Upper lobe of right lung (tissue), 1 donor: ENCODE data around the gene ZBTB17. TPM values are rescaled to one million over a fixed set of nuclear protein-coding genes. Genes with fewer than 3 reads are reported as not detected.
A peak's percentile ranks its signal among the peaks of the same experiment; 100 is the strongest.
"Not testable (repeated sequence)": the region's sequence is repeated elsewhere in the genome, so short reads cannot be mapped to it uniquely, and the experiment has no call there.

Experiments
- ATAC-seq: fragments of 200-7000 bp; cut with Tn5 transposase; one replicate; pipeline ENCODE4 v1.9.1; 2020; ENCODE audit warnings: mild to moderate bottlenecking, moderate library complexity
- DNase-seq: peaks from one replicate; pipeline ENCODE4 v3.0.0-alpha.2; 2020
- H3K27ac ChIP-seq: fragments of 200-600 bp; one replicate; pipeline ENCODE4 v1.8.0; 2022
- H3K27me3 ChIP-seq: fragments of 200-600 bp; one replicate; pipeline ENCODE4 v1.8.0; 2022; ENCODE audit warnings: mild to moderate bottlenecking
- H3K36me3 ChIP-seq: fragments of 200-600 bp; one replicate; pipeline ENCODE4 v1.8.0; 2022
- H3K4me1 ChIP-seq: fragments of 200-600 bp; one replicate; pipeline ENCODE4 v1.8.0; 2022
- H3K4me3 ChIP-seq: fragments of 200-600 bp; one replicate; pipeline ENCODE4 v1.8.0; 2022; ENCODE audit warnings: mild to moderate bottlenecking
- H3K9me3 ChIP-seq: fragments of 200-600 bp; one replicate; pipeline ENCODE4 v1.8.0; 2022
- intact Hi-C: fragments of 100-400 bp; cut with DNase I; formaldehyde crosslinking; loops from one replicate; pipeline ENCODE4 v1.11.0; 2022
- total RNA-seq: library from RNA; stranded (reverse); fragmentation: NEBNext Ultra II Directional; extraction: Animal tissue kit (Norgen Biotek cat#: 25700); gene quantifications from one replicate; pipeline ENCODE4 v1.2.1, GENCODE V29; 2021
- TF ChIP-seq, protein P1 (sequence below): fragments of 200-600 bp; IDR thresholded peaks from one replicate; pipeline ENCODE4 v1.8.0; 2022; ENCODE audit warnings: antibody characterized with exemption
- donor health status: DM: no; HTN: yes; CAD: no; lungs with severe emphysema.

Gene ZBTB17
- total RNA-seq, 1 donor from 2014 or later, result 42.3 TPM

DNA sequence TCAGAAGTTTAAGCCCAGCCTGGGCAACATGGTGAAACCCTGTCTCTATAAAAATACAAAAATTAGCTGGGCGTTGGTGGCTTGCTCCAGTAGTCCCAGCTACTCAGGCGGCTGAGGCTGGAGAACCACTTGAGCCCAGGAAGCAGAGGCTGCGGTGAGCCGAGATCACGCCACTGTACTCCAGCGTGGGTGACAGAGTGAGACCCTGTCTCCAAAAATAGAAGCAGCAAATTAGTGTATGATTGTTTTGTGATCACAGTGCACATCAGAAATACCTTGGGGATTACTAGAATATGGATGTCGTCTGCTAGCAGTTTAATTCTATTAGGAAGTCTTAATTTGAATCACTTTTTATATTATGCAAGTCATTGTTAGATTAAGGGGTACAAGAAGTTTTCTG lies 59.0 kb downstream of the ZBTB17 start:
- intact Hi-C loops, result no loop called here
- Histone ChIP-seq H3K36me3 (peaks cover 92% of the 10 kb centered on the region), H3K4me1 (peaks cover 20% of the 10 kb centered on the region), H3K27ac (peak overlapping the region; percentile 39), H3K27me3 (no peaks in the 10 kb centered on the region), H3K9me3 (no peaks in the 10 kb centered on the region), H3K4me3 (no peak overlapping the region)
- ATAC-seq (peak; percentile 45), DNase-seq (no peak)
- TF ChIP-seq, protein P1, sequence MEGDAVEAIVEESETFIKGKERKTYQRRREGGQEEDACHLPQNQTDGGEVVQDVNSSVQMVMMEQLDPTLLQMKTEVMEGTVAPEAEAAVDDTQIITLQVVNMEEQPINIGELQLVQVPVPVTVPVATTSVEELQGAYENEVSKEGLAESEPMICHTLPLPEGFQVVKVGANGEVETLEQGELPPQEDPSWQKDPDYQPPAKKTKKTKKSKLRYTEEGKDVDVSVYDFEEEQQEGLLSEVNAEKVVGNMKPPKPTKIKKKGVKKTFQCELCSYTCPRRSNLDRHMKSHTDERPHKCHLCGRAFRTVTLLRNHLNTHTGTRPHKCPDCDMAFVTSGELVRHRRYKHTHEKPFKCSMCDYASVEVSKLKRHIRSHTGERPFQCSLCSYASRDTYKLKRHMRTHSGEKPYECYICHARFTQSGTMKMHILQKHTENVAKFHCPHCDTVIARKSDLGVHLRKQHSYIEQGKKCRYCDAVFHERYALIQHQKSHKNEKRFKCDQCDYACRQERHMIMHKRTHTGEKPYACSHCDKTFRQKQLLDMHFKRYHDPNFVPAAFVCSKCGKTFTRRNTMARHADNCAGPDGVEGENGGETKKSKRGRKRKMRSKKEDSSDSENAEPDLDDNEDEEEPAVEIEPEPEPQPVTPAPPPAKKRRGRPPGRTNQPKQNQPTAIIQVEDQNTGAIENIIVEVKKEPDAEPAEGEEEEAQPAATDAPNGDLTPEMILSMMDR, result no peak

DNA sequence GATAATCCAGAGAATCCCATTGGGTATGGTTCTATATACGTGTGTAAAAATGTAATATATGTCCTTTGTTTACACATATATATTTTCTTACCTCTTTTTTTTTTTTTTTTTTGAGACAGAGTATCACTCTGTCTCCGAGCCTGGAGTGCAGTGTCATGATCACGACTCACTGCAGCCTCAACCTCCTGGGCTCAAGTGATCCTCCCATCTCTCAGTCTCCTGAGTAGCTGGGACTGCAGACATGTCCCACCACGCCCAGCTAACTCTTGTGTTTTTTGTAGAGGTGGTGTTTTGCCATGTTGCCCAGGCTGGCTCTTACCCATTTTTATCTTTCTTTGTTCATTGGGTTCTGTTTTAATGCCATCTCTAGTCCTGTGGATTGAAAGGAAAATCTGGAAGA lies 59.5 kb downstream of the ZBTB17 start:
- H3K36me3 ChIP-seq, result peaks cover 92% of the 10 kb centered on the region

DNA sequence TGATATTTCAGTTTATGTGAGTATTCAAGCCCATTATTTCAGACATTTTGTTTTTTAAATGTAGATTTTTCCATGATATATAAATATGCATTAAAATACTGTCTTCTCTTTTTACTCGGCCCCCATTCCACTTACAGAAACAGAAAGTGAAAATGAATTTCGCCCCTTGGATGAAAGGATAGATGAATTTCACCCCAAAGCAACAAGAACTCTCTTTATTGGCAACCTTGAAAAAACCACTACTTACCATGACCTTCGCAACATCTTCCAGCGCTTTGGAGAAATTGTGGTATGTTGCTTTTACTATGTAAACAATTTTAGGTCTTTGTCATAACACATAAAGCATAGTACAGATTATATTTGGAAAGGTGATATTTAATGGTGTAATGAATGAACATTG lies 59.9 kb downstream of the ZBTB17 start:
- Histone ChIP-seq H3K36me3 (peaks cover 92% of the 10 kb centered on the region), H3K4me1 (peaks cover 20% of the 10 kb centered on the region), H3K27me3 (no peaks in the 10 kb centered on the region), H3K27ac (no peak overlapping the region), H3K4me3 (peak overlapping the region; percentile 9), H3K9me3 (no peaks in the 10 kb centered on the region)
- intact Hi-C loops, result no loop called here
- DNase-seq (no peak), ATAC-seq (no peak)
- TF ChIP-seq, protein P1, result no peak

More for the DNA sequence above, 59.5 kb downstream of the ZBTB17 start:
- Histone ChIP-seq H3K27ac (peak overlapping the region; percentile 39), H3K4me1 (peaks cover 20% of the 10 kb centered on the region), H3K4me3 (peak overlapping the region; percentile 9), H3K9me3 (no peaks in the 10 kb centered on the region), H3K27me3 (no peaks in the 10 kb centered on the region)
- DNase-seq (no peak), ATAC-seq (no peak)
- TF ChIP-seq, protein P1, result no peak
- intact Hi-C loops, result no loop called here

DNA sequence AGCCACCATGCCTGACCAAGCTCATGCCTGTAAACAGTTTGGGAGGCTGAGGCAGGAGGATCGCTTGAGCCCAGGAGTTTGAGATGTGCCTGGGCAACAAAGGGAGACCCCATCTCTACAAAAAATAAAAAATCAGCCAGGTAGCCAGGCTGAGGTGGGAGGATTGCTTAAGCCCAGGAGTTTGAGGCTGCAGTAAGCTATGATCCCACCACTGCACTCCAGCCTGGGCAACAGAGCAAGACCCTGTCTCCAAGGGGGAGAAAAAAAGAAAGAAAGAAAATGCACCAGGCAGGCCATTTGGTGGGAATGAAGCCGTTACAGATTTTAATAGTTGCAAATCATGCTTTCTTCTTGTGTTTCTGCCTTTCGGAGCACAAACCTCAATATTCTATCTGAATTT lies 62.3 kb downstream of the ZBTB17 start:
- H3K9me3 ChIP-seq, DNase-seq, H3K27me3 ChIP-seq, ATAC-seq, H3K4me3 ChIP-seq, intact Hi-C loops, H3K27ac ChIP-seq: not testable (repeated sequence)
- Histone ChIP-seq H3K4me1 (peaks cover 20% of the 10 kb centered on the region), H3K36me3 (peaks cover 88% of the 10 kb centered on the region)

DNA sequence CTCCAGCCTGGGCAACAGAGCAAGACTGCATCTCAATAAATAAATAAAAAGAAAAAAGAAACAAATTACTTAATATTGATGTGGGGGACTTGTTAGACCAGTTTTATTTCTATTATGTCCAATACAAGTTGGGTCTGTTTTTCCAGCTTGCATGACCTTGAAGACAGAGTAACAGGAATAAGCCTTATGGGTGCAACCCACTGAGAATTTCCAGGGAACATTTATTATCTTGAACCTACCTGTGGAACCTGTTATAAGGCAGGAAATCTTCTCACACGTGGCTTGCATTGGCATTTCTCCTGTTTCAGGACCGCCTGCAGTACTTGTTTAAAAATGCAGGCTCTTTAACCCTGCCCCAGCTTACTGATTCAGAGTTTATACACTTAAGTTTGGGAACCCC lies 64.0 kb downstream of the ZBTB17 start:
- no peak overlapping the region for H3K4me3 ChIP-seq
- peaks cover 15% of the 10 kb centered on the region for H3K4me1 ChIP-seq
- DNase-seq (no peak), ATAC-seq (no peak)
- intact Hi-C loops, result no loop called here
- H3K36me3 ChIP-seq, result peaks cover 77% of the 10 kb centered on the region
- H3K27ac ChIP-seq, result no peak overlapping the region
- TF ChIP-seq, protein P1, result no peak
- no peaks in the 10 kb centered on the region for H3K27me3 ChIP-seq
- H3K9me3 ChIP-seq, result no peaks in the 10 kb centered on the region

DNA sequence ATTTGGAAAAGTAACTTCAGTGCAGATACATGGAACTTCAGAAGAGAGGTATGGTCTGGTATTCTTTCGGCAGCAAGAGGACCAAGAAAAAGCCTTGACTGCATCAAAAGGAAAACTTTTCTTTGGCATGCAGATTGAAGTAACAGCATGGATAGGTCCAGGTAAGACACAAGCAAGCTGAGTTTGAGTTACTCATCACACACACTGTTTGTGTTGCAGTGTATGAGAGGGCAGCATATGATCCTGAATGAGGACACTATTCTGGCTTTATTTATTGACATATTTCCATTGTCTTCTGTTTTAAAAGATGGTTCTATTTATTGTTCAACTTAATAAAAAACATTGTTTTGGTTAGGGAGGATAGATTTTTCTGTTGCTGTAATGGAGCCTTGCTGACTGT lies 64.8 kb downstream of the ZBTB17 start:
- peaks cover 7% of the 10 kb centered on the region for H3K4me1 ChIP-seq
- H3K27me3 ChIP-seq, result no peaks in the 10 kb centered on the region
- TF ChIP-seq, protein P1, result no peak
- no peak overlapping the region for H3K4me3 ChIP-seq
- no peaks in the 10 kb centered on the region for H3K9me3 ChIP-seq
- intact Hi-C loops, result no loop called here
- no peak for ATAC-seq
- no peak overlapping the region for H3K27ac ChIP-seq
- no peak for DNase-seq
- H3K36me3 ChIP-seq, result peaks cover 69% of the 10 kb centered on the region
